Nephron (organoid): Measurements from ENCODE around the gene OR6J1.
"Not testable (repeated sequence)": the region's sequence is repeated elsewhere in the genome, so short reads cannot be mapped to it uniquely, and the experiment has no call there.

Source experiments
- H3K27ac Mint-ChIP-seq, 3 experiments: 2 replicates each; pipeline ENCODE4 v1.8.0; 2020; ENCODE audit warnings: mixed read lengths in 3 of 3, mild to moderate bottlenecking in 2 of 3, moderate library complexity in 1 of 3
- H3K27me3 Mint-ChIP-seq: 2 replicates; pipeline ENCODE4 v1.8.0; 2021; ENCODE audit warnings: low read depth, mild to moderate bottlenecking, moderate library complexity, mixed read lengths
- H3K36me3 Mint-ChIP-seq: 2 replicates; pipeline ENCODE4 v1.8.0; 2020; ENCODE audit warnings: low read depth, mixed read lengths
- H3K4me1 Mint-ChIP-seq: 2 replicates; pipeline ENCODE4 v1.8.0; 2020; ENCODE audit warnings: mixed read lengths
- H3K4me3 Mint-ChIP-seq, 3 experiments: 2 replicates each; pipeline ENCODE4 v1.8.0; 2020; ENCODE audit warnings: mild to moderate bottlenecking in 3 of 3, mixed read lengths in 3 of 3, moderate library complexity in 2 of 3
- H3K9me3 Mint-ChIP-seq: 2 replicates; pipeline ENCODE4 v1.8.0; 2020; ENCODE audit warnings: mixed read lengths
- CTCF ChIP-seq, 3 experiments: fragments of 200-600 bp; sonication (generic); IDR thresholded peaks; one replicate each; pipeline ENCODE4 v1.5.0; 2021; ENCODE audit warnings: antibody characterized with exemption in 3 of 3; ENCODE audit not compliant: unreplicated experiment in 3 of 3

The OR6J1 gene

GRCh38 chr14:22650046-22650739 lies 6.0 kb upstream of the OR6J1 start:
- Mint-ChIP-seq H3K9me3 (no peaks in the 10 kb centered on the region), H3K4me3 (no peak overlapping the region), H3K36me3 (no peaks in the 10 kb centered on the region), H3K4me1 (peaks cover 17% of the 10 kb centered on the region), H3K27me3 (peaks cover 3% of the 10 kb centered on the region), H3K27ac (no peak overlapping the region)
- TF ChIP-seq CTCF (IDR thresholded peaks at IDR 0.05; ENCODE audit: unreplicated experiment in 3 of 3): no peak

GRCh38 chr14:22648506-22648905 lies 4.4 kb upstream of the OR6J1 start:
- peaks cover 3% of the 10 kb centered on the region for H3K27me3 Mint-ChIP-seq
- no peak overlapping the region for H3K4me3 Mint-ChIP-seq
- H3K4me1 Mint-ChIP-seq: peaks cover 15% of the 10 kb centered on the region
- H3K27ac Mint-ChIP-seq: no peak overlapping the region
- no peaks in the 10 kb centered on the region for H3K9me3 Mint-ChIP-seq
- TF ChIP-seq CTCF (IDR thresholded peaks at IDR 0.05; ENCODE audit: unreplicated experiment in 3 of 3): no peak
- H3K36me3 Mint-ChIP-seq: no peaks in the 10 kb centered on the region

- no peak for TF ChIP-seq CTCF (IDR thresholded peaks at IDR 0.05; ENCODE audit: unreplicated experiment in 3 of 3)
- Mint-ChIP-seq H3K27me3 (peaks cover 3% of the 10 kb centered on the region), H3K9me3 (no peaks in the 10 kb centered on the region), H3K4me3 (no peak overlapping the region), H3K27ac (no peak overlapping the region), H3K4me1 (peaks cover 10% of the 10 kb centered on the region), H3K36me3 (no peaks in the 10 kb centered on the region)
Measured at GRCh38 chr14:22646570-22647254, 2.6 kb upstream of the OR6J1 start.

GRCh38 chr14:22641846-22642245 lies 2.3 kb downstream of the OR6J1 start:
- Mint-ChIP-seq H3K4me1 (no peaks in the 10 kb centered on the region), H3K36me3 (peaks cover 4% of the 10 kb centered on the region), H3K27ac (no peak overlapping the region), H3K4me3 (no peak overlapping the region), H3K27me3 (peaks cover 3% of the 10 kb centered on the region), H3K9me3 (peaks cover 2% of the 10 kb centered on the region)
- no peak for TF ChIP-seq CTCF (IDR thresholded peaks at IDR 0.05; ENCODE audit: unreplicated experiment in 3 of 3)

- Mint-ChIP-seq H3K27me3 (no peaks in the 10 kb centered on the region), H3K27ac (no peak overlapping the region), H3K36me3 (peaks cover 4% of the 10 kb centered on the region), H3K9me3 (peaks cover 9% of the 10 kb centered on the region), H3K4me3 (no peak overlapping the region), H3K4me1 (no peaks in the 10 kb centered on the region)
- no peak for TF ChIP-seq CTCF (IDR thresholded peaks at IDR 0.05; ENCODE audit: unreplicated experiment in 3 of 3)
Measured at GRCh38 chr14:22640192-22640591, 4.0 kb downstream of the OR6J1 start.

GRCh38 chr14:22635980-22636379 lies 8.2 kb downstream of the OR6J1 start:
- not testable (repeated sequence) for H3K36me3 Mint-ChIP-seq, H3K4me3 Mint-ChIP-seq, H3K4me1 Mint-ChIP-seq, H3K27ac Mint-ChIP-seq
- peaks cover 15% of the 10 kb centered on the region for H3K27me3 Mint-ChIP-seq
- H3K9me3 Mint-ChIP-seq: peaks cover 24% of the 10 kb centered on the region
